ENCODE measurements around the gene SLC4A4.

DNA sequence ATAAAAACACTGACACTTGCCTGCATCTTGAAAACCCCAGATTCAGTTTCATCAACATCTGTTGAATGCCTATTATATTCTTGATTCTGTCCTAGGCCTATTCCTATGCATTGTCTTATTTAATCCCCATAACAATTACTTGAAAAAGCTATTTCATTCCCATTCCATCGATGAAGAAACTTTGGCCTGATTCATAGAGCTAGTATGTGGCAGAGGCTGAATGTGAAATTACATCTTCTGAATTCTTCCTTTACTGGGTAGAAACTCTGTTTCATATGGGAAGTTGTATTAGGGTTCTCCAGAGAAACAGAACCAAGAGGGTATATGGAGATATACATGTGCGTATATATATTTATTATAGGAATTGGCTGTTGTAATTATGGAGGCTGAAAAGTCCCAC lies 35.0 kb upstream of the SLC4A4 start:
- TF ChIP-seq, protein P1, sequence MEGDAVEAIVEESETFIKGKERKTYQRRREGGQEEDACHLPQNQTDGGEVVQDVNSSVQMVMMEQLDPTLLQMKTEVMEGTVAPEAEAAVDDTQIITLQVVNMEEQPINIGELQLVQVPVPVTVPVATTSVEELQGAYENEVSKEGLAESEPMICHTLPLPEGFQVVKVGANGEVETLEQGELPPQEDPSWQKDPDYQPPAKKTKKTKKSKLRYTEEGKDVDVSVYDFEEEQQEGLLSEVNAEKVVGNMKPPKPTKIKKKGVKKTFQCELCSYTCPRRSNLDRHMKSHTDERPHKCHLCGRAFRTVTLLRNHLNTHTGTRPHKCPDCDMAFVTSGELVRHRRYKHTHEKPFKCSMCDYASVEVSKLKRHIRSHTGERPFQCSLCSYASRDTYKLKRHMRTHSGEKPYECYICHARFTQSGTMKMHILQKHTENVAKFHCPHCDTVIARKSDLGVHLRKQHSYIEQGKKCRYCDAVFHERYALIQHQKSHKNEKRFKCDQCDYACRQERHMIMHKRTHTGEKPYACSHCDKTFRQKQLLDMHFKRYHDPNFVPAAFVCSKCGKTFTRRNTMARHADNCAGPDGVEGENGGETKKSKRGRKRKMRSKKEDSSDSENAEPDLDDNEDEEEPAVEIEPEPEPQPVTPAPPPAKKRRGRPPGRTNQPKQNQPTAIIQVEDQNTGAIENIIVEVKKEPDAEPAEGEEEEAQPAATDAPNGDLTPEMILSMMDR (IDR thresholded peaks at IDR 0.05): no peak
- no peak for TF ChIP-seq SP1 (CRISPR knock-in tag; conservative IDR thresholded peaks at IDR 0.05)
- TF ChIP-seq TP53 (CRISPR knock-in tag; IDR thresholded peaks at IDR 0.05): no peak
- TF ChIP-seq, protein P2, sequence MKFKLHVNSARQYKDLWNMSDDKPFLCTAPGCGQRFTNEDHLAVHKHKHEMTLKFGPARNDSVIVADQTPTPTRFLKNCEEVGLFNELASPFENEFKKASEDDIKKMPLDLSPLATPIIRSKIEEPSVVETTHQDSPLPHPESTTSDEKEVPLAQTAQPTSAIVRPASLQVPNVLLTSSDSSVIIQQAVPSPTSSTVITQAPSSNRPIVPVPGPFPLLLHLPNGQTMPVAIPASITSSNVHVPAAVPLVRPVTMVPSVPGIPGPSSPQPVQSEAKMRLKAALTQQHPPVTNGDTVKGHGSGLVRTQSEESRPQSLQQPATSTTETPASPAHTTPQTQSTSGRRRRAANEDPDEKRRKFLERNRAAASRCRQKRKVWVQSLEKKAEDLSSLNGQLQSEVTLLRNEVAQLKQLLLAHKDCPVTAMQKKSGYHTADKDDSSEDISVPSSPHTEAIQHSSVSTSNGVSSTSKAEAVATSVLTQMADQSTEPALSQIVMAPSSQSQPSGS (CRISPR knock-in tag; IDR thresholded peaks at IDR 0.05; ENCODE audit: borderline replicate concordance, low read depth): no peak
- TF ChIP-seq, protein P3, sequence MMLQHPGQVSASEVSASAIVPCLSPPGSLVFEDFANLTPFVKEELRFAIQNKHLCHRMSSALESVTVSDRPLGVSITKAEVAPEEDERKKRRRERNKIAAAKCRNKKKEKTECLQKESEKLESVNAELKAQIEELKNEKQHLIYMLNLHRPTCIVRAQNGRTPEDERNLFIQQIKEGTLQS (CRISPR knock-in tag; conservative IDR thresholded peaks at IDR 0.05): no peak
- no peak for TF ChIP-seq ZNF121 (CRISPR knock-in tag; IDR thresholded peaks at IDR 0.05)
- TF ChIP-seq JUN (CRISPR knock-in tag; IDR thresholded peaks at IDR 0.05): no peak
- TF ChIP-seq ESRRA (CRISPR knock-in tag; IDR thresholded peaks at IDR 0.05; ENCODE audit: borderline replicate concordance): no peak
- TF ChIP-seq NR2C2 (CRISPR knock-in tag; IDR thresholded peaks at IDR 0.05): no peak
- TF ChIP-seq, protein P4, sequence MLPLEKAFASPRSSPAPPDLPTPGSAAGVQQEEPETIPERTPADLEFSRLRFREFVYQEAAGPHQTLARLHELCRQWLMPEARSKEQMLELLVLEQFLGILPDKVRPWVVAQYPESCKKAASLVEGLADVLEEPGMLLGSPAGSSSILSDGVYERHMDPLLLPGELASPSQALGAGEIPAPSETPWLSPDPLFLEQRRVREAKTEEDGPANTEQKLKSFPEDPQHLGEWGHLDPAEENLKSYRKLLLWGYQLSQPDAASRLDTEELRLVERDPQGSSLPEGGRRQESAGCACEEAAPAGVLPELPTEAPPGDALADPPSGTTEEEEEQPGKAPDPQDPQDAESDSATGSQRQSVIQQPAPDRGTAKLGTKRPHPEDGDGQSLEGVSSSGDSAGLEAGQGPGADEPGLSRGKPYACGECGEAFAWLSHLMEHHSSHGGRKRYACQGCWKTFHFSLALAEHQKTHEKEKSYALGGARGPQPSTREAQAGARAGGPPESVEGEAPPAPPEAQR (CRISPR knock-in tag; IDR thresholded peaks at IDR 0.05): no peak
